ENCODE results near the gene B2M. TPM values are rescaled to one million over a fixed set of nuclear protein-coding genes. Genes with fewer than 3 reads are reported as not detected.

The B2M gene
- total RNA-seq, 4 donors from 2014 or later, result 2,056 to 2,934 (median 2,402) TPM

GRCh38 chr15:44705986-44706385, 5.3 kb upstream of the B2M start:
- Histone ChIP-seq H3K4me3 (no peak overlapping the region), H3K27me3 (no peaks in the 10 kb centered on the region)
- WGBS, 2 donors, result 79 to 93% methylated on average over 1 of the region's 1 CpG

GRCh38 chr15:44706401-44706800, 4.9 kb upstream of the B2M start:
- Histone ChIP-seq H3K36me3 (no peaks in the 10 kb centered on the region), H3K4me3 (no peak overlapping the region), H3K27me3 (no peaks in the 10 kb centered on the region), H3K9me3 (peaks cover 0 to 15% (median 0%) of the 10 kb centered on the region in 4 donors), H3K4me1 (peaks cover 0 to 12% (median 8%) of the 10 kb centered on the region in 4 donors), H3K27ac (peak overlapping the region in 1 of 4 donors; percentile 27)
- TF ChIP-seq POLR2A (IDR thresholded peaks at IDR 0.05) (no peak), EP300 (IDR thresholded peaks at IDR 0.05) (no peak)
- TF ChIP-seq, protein P1, sequence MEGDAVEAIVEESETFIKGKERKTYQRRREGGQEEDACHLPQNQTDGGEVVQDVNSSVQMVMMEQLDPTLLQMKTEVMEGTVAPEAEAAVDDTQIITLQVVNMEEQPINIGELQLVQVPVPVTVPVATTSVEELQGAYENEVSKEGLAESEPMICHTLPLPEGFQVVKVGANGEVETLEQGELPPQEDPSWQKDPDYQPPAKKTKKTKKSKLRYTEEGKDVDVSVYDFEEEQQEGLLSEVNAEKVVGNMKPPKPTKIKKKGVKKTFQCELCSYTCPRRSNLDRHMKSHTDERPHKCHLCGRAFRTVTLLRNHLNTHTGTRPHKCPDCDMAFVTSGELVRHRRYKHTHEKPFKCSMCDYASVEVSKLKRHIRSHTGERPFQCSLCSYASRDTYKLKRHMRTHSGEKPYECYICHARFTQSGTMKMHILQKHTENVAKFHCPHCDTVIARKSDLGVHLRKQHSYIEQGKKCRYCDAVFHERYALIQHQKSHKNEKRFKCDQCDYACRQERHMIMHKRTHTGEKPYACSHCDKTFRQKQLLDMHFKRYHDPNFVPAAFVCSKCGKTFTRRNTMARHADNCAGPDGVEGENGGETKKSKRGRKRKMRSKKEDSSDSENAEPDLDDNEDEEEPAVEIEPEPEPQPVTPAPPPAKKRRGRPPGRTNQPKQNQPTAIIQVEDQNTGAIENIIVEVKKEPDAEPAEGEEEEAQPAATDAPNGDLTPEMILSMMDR (IDR thresholded peaks at IDR 0.05), result no peak
- DNase-seq (ENCODE audit: low spot score in 2 of 2), result no peak
- 89 to 90% methylated on average over 2 of the region's 2 CpGs for WGBS, 2 donors

More at GRCh38 chr15:44705986-44706385, 5.3 kb upstream of the B2M start:
- peaks cover 0 to 19% (median 0%) of the 10 kb centered on the region in 4 donors for H3K9me3 ChIP-seq
- TF ChIP-seq POLR2A (IDR thresholded peaks at IDR 0.05) (no peak), EP300 (IDR thresholded peaks at IDR 0.05) (no peak)
- TF ChIP-seq, protein P1 (IDR thresholded peaks at IDR 0.05), result no peak
- no peaks in the 10 kb centered on the region for H3K36me3 ChIP-seq
- peaks cover 0 to 12% (median 8%) of the 10 kb centered on the region in 4 donors for H3K4me1 ChIP-seq
- H3K27ac ChIP-seq, result no peak overlapping the region
- no peak for DNase-seq (ENCODE audit: low spot score in 2 of 2)

- Histone ChIP-seq H3K36me3 (no peaks in the 10 kb centered on the region), H3K4me1 (peaks cover 0 to 12% (median 8%) of the 10 kb centered on the region in 4 donors), H3K27me3 (no peaks in the 10 kb centered on the region), H3K4me3 (no peak overlapping the region), H3K9me3 (peaks cover 0 to 9% (median 0%) of the 10 kb centered on the region in 4 donors), H3K27ac (peak overlapping the region in 1 of 4 donors; percentile 27)
- WGBS, 2 donors, result 78 to 95% methylated on average over 2 of the region's 2 CpGs
- TF ChIP-seq POLR2A (IDR thresholded peaks at IDR 0.05) (no peak), EP300 (IDR thresholded peaks at IDR 0.05) (no peak)
- TF ChIP-seq, protein P1 (IDR thresholded peaks at IDR 0.05), result no peak
- DNase-seq (ENCODE audit: low spot score in 2 of 2), result no peak
Measured at GRCh38 chr15:44706946-44707636, 4.2 kb upstream of the B2M start.

- TF ChIP-seq, protein P1 (IDR thresholded peaks at IDR 0.05), result peak in 3 of 5 experiments; percentile 19 to 31 (median 31)
- TF ChIP-seq POLR2A (IDR thresholded peaks at IDR 0.05) (no peak), EP300 (IDR thresholded peaks at IDR 0.05) (peak in 1 of 2 donors; percentile 54)
- WGBS, 2 donors, result 29 to 30% methylated on average over 11 of the region's 11 CpGs
- peaks cover 0 to 38% (median 26%) of the 10 kb centered on the region in 4 donors for H3K4me1 ChIP-seq
- peaks cover 0 to under 1% (median 0%) of the 10 kb centered on the region in 3 donors for H3K36me3 ChIP-seq
- no peaks in the 10 kb centered on the region for H3K27me3 ChIP-seq
- H3K27ac ChIP-seq, result peak overlapping the region; percentile 98 to 100 (median 100)
- peak overlapping the region; percentile 81 to 99 (median 90) for H3K4me3 ChIP-seq
- peak in 1 of 2 donors; percentile 48 for DNase-seq (ENCODE audit: low spot score in 2 of 2)
- no peaks in the 10 kb centered on the region for H3K9me3 ChIP-seq
Measured at GRCh38 chr15:44710236-44711095, 851 bp upstream of the B2M start.
